ENCODE results near the gene SLC29A4.
"Not testable (repeated sequence)": the region's sequence is repeated elsewhere in the genome, so short reads cannot be mapped to it uniquely, and the experiment has no call there.

The SLC29A4 gene

GRCh38 chr7:5286933-5287332, 4.2 kb downstream of the SLC29A4 start:
- TF ChIP-seq, protein P1, sequence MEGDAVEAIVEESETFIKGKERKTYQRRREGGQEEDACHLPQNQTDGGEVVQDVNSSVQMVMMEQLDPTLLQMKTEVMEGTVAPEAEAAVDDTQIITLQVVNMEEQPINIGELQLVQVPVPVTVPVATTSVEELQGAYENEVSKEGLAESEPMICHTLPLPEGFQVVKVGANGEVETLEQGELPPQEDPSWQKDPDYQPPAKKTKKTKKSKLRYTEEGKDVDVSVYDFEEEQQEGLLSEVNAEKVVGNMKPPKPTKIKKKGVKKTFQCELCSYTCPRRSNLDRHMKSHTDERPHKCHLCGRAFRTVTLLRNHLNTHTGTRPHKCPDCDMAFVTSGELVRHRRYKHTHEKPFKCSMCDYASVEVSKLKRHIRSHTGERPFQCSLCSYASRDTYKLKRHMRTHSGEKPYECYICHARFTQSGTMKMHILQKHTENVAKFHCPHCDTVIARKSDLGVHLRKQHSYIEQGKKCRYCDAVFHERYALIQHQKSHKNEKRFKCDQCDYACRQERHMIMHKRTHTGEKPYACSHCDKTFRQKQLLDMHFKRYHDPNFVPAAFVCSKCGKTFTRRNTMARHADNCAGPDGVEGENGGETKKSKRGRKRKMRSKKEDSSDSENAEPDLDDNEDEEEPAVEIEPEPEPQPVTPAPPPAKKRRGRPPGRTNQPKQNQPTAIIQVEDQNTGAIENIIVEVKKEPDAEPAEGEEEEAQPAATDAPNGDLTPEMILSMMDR (IDR thresholded peaks at IDR 0.05) = no peak
- H3K4me3 ChIP-seq (ENCODE audit: low read depth, low read length) = no peak overlapping the region
- no peak overlapping the region for H3K27ac ChIP-seq
- H3K27me3 ChIP-seq (ENCODE audit: control insufficient read depth, insufficient read depth, low read length) = no peaks in the 10 kb centered on the region
- H3K9ac ChIP-seq = no peak overlapping the region
- H3K36me3 ChIP-seq (ENCODE audit: control insufficient read depth, insufficient read depth, low read length) = no peaks in the 10 kb centered on the region
- H3K4me2 ChIP-seq (ENCODE audit: low read length) = no peak overlapping the region
- H3K4me1 ChIP-seq = no peaks in the 10 kb centered on the region
- no peaks in the 10 kb centered on the region for H3K79me2 ChIP-seq
- no peak overlapping the region for H2AFZ ChIP-seq
- H3K9me3 ChIP-seq (ENCODE audit: control insufficient read depth, low read length) = no peaks in the 10 kb centered on the region

DNA sequence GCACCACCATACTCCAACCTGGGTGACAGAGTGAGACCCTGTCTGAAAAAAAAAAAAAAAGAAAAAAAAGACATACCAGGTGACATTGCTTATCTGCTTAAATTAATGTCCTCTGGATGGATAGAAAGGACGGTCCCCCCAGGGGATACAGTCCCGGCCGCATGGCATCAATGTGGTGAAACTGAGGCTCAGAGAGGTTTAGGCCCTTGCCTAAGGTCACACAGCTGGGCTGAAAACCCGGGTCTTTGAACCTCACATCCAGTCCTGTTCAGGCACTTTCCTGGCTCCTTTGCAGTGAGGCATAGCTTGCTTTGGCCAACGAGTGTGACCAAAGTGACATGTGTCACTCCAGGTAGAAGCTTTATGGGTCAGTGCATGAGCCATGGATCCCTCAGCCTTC, 4.6 kb downstream of the SLC29A4 start:
- not testable (repeated sequence) for H3K9me3 ChIP-seq (ENCODE audit: control insufficient read depth, low read length); H2AFZ ChIP-seq; H3K27me3 ChIP-seq (ENCODE audit: control insufficient read depth, insufficient read depth, low read length); H3K27ac ChIP-seq; H3K4me2 ChIP-seq (ENCODE audit: low read length); H3K4me3 ChIP-seq (ENCODE audit: low read depth, low read length); H3K4me1 ChIP-seq; H3K79me2 ChIP-seq; H3K36me3 ChIP-seq (ENCODE audit: control insufficient read depth, insufficient read depth, low read length); H3K9ac ChIP-seq

DNA sequence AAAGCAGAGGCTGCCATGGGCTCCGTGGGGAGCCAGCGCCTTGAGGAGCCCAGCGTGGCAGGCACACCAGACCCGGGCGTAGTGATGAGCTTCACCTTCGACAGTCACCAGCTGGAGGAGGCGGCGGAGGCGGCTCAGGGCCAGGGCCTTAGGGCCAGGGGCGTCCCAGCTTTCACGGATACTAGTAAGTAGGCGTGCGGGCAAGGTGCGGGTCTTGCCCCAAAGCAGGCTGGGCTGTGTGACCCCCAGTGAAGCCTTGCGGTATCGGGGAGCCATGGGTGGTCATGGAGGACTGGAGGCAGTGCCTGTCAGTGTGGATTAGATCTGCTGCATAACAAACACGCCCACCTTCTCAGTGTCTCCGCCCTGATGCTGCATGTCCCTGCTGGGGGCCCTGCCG, 5.1 kb downstream of the SLC29A4 start:
- Histone ChIP-seq H3K79me2 (no peaks in the 10 kb centered on the region), H2AFZ (no peak overlapping the region), H3K4me1 (no peaks in the 10 kb centered on the region), H3K9me3 (ENCODE audit: control insufficient read depth, low read length) (no peaks in the 10 kb centered on the region), H3K4me3 (ENCODE audit: low read depth, low read length) (no peak overlapping the region), H3K27me3 (ENCODE audit: control insufficient read depth, insufficient read depth, low read length) (no peaks in the 10 kb centered on the region), H3K27ac (no peak overlapping the region), H3K4me2 (ENCODE audit: low read length) (no peak overlapping the region), H3K36me3 (ENCODE audit: control insufficient read depth, insufficient read depth, low read length) (no peaks in the 10 kb centered on the region), H3K9ac (no peak overlapping the region)
- TF ChIP-seq, protein P1 (IDR thresholded peaks at IDR 0.05) = no peak

DNA sequence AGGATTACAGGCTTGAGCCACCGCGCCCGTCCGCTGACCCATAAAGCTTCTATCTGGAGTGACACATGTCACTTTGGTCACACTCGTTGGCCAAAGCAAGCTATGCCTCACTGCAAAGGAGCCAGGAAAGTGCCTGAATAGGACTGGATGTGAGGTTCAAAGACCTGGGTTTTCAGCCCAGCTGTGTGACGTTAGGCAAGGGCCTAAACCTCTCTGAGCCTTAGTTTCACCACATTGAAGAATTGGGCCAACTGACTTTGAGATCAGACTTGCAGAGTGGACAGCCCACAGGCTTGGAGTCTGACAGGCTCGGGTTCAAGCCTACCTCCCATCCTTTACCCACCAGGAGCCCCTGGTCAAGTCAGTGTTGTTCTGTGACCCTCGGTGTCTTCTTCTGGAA, 5.8 kb downstream of the SLC29A4 start:
- not testable (repeated sequence) for H3K9me3 ChIP-seq (ENCODE audit: control insufficient read depth, low read length); H3K79me2 ChIP-seq; H3K4me2 ChIP-seq (ENCODE audit: low read length); H3K27me3 ChIP-seq (ENCODE audit: control insufficient read depth, insufficient read depth, low read length); H3K36me3 ChIP-seq (ENCODE audit: control insufficient read depth, insufficient read depth, low read length); H3K4me1 ChIP-seq; H3K27ac ChIP-seq; H3K4me3 ChIP-seq (ENCODE audit: low read depth, low read length); H2AFZ ChIP-seq; H3K9ac ChIP-seq

- H3K4me2 ChIP-seq (ENCODE audit: low read length) = no peak overlapping the region
- no peaks in the 10 kb centered on the region for H3K9me3 ChIP-seq (ENCODE audit: control insufficient read depth, low read length)
- no peak overlapping the region for H3K9ac ChIP-seq
- no peaks in the 10 kb centered on the region for H3K27me3 ChIP-seq (ENCODE audit: control insufficient read depth, insufficient read depth, low read length)
- no peaks in the 10 kb centered on the region for H3K79me2 ChIP-seq
- no peaks in the 10 kb centered on the region for H3K4me1 ChIP-seq
- H3K27ac ChIP-seq = no peak overlapping the region
- H3K36me3 ChIP-seq (ENCODE audit: control insufficient read depth, insufficient read depth, low read length) = no peaks in the 10 kb centered on the region
- no peak overlapping the region for H3K4me3 ChIP-seq (ENCODE audit: low read depth, low read length)
- H2AFZ ChIP-seq = no peak overlapping the region
- TF ChIP-seq, protein P1 (IDR thresholded peaks at IDR 0.05) = no peak
Measured at GRCh38 chr7:5289355-5289754, 6.6 kb downstream of the SLC29A4 start.

DNA sequence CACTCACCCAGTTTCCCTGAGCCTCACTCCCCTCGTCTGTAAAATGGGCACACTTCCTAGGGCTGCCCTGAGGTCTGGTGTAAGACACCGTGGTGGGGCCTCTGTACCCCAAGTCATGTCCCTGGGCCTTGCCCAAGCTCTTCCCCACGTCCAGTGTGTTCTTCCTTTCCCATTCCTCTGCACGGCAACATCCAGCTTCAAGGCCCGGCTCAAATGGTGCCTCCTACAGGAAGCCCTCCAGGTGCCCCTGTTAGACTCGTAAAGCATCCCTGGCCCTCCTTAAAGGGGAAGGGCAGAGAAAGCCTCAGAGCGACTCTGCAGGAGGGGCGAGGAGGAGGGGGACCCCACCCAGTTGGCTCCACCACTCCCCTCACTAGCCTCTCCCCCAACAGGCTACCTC, 8.6 kb downstream of the SLC29A4 start:
- Histone ChIP-seq H3K4me1 (no peaks in the 10 kb centered on the region), H3K79me2 (no peaks in the 10 kb centered on the region), H3K27me3 (ENCODE audit: control insufficient read depth, insufficient read depth, low read length) (no peaks in the 10 kb centered on the region), H3K9me3 (ENCODE audit: control insufficient read depth, low read length) (no peaks in the 10 kb centered on the region), H3K36me3 (ENCODE audit: control insufficient read depth, insufficient read depth, low read length) (no peaks in the 10 kb centered on the region), H3K9ac (no peak overlapping the region), H3K4me3 (ENCODE audit: low read depth, low read length) (no peak overlapping the region), H3K27ac (no peak overlapping the region), H2AFZ (no peak overlapping the region), H3K4me2 (ENCODE audit: low read length) (no peak overlapping the region)
- TF ChIP-seq, protein P1 (IDR thresholded peaks at IDR 0.05) = no peak

GRCh38 chr7:5291711-5292335, 9.1 kb downstream of the SLC29A4 start:
- H3K79me2 ChIP-seq; H3K36me3 ChIP-seq (ENCODE audit: control insufficient read depth, insufficient read depth, low read length); H3K27ac ChIP-seq; H3K4me1 ChIP-seq; H3K9ac ChIP-seq; H3K4me2 ChIP-seq (ENCODE audit: low read length); H3K4me3 ChIP-seq (ENCODE audit: low read depth, low read length); H2AFZ ChIP-seq; H3K27me3 ChIP-seq (ENCODE audit: control insufficient read depth, insufficient read depth, low read length); H3K9me3 ChIP-seq (ENCODE audit: control insufficient read depth, low read length): not testable (repeated sequence)
